ENCODE data around the gene NAGPA. TPM values are rescaled to one million over a fixed set of nuclear protein-coding genes. Genes with fewer than 3 reads are reported as not detected.

Gene NAGPA
- total and polyA plus RNA-seq, 10 of the 15 experiments (the other 5 are each of a cell fraction or from before 2014, with no cell fraction given): 0.03 to 11.6 (median 6.6) TPM

DNA sequence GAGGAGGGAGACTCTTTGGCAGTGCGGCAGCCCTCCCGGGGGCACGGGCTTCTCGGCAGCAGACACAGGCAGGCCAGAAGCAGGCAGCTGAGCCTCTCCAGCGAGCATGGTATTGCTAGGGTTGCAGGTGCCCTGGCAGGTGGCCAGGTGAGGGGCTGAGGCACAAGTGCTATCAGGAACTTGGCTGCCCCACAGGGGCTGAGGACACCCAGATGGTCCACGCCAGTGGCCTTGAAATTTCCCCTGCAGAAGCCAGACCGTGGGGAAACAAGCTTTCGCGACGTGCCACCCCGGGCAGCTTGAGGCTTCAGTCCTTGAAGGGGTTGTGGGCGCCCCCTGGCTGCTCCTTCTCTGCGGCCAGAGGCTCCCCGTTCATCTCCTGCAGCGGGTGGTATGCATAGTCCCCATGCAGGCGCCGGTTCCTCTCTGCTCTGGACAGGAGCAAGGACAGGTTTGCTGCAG, 8.5 kb downstream of the NAGPA start:
- no peak overlapping the region for H2AFZ ChIP-seq (ENCODE audit: control insufficient read depth, low read depth, low read length)
- CTCF ChIA-PET: no interaction called here

DNA sequence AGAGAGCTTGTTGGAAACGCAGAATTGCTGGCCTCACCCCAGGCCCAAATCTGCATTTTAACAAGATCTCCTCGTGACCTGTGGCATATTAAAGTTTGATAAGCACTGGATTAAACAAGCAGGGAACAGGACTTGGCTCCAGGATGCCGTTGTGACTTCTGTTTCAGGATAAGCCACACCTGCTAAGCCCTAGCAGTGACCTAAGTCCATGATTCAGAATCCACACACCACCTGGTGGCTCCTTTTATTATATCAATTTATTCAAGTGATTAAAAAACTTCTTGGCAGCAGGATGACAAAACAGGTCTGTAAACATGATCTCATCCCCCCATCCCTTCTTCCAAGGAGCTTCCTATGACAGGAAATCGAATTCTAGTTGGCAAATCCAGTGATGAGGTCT, 9.1 kb downstream of the NAGPA start:
- Histone ChIP-seq H3K4me1 (ENCODE audit: control insufficient read depth, insufficient read depth, low read length) (no peaks in the 10 kb centered on the region), H4K20me1 (ENCODE audit: control insufficient read depth, insufficient read depth) (no peaks in the 10 kb centered on the region), H3K36me3 (ENCODE audit: control insufficient read depth in 2 of 2, insufficient read depth in 2 of 2, low read length in 1 of 2) (no peaks in the 10 kb centered on the region), H3K9me3 (replicated peaks; ENCODE audit: control insufficient read depth, insufficient read depth, low read length) (no peaks in the 10 kb centered on the region), H3K27ac (ENCODE audit: control insufficient read depth, insufficient read depth) (no peak overlapping the region), H2AFZ (ENCODE audit: control insufficient read depth, low read depth, low read length) (no peak overlapping the region), H3K4me3 (no peak overlapping the region), H3K4me2 (ENCODE audit: control insufficient read depth, insufficient read depth) (no peak overlapping the region), H3K9ac (ENCODE audit: control insufficient read depth, insufficient read depth, low read length) (no peak overlapping the region), H3K27me3 (replicated peaks in 1 of 2; ENCODE audit: control insufficient read depth in 2 of 2, insufficient read depth in 2 of 2, low read length in 1 of 2) (no peaks in the 10 kb centered on the region), H3K79me2 (ENCODE audit: control insufficient read depth, insufficient read depth, low read length) (no peaks in the 10 kb centered on the region)
- DNase-seq (ENCODE audit: low read depth, low spot score) (no peak), FAIRE-seq (no peak), ATAC-seq (no peak)
- ChIA-PET RAD21 (ENCODE audit: unreplicated experiment) (no interaction called here), POLR2A (no interaction called here), CTCF (no interaction called here), SMC1A (ENCODE audit: uncharacterized antibody, unreplicated experiment) (no interaction called here)
- in situ Hi-C loops (cut with MboI) (no loop called here), intact Hi-C loops (cut with micrococcal nuclease; ENCODE audit: unreplicated experiment) (no loop called here)
- 36% methylated on average over 4 of the region's 4 CpGs for WGBS (ENCODE audit: insufficient coverage, insufficient replicate concordance, low lambda C conversion rate, missing lambda C conversion rate)
- BruUV-seq (replicated peaks): no TSS peak
- TF ChIP-seq, protein P1, sequence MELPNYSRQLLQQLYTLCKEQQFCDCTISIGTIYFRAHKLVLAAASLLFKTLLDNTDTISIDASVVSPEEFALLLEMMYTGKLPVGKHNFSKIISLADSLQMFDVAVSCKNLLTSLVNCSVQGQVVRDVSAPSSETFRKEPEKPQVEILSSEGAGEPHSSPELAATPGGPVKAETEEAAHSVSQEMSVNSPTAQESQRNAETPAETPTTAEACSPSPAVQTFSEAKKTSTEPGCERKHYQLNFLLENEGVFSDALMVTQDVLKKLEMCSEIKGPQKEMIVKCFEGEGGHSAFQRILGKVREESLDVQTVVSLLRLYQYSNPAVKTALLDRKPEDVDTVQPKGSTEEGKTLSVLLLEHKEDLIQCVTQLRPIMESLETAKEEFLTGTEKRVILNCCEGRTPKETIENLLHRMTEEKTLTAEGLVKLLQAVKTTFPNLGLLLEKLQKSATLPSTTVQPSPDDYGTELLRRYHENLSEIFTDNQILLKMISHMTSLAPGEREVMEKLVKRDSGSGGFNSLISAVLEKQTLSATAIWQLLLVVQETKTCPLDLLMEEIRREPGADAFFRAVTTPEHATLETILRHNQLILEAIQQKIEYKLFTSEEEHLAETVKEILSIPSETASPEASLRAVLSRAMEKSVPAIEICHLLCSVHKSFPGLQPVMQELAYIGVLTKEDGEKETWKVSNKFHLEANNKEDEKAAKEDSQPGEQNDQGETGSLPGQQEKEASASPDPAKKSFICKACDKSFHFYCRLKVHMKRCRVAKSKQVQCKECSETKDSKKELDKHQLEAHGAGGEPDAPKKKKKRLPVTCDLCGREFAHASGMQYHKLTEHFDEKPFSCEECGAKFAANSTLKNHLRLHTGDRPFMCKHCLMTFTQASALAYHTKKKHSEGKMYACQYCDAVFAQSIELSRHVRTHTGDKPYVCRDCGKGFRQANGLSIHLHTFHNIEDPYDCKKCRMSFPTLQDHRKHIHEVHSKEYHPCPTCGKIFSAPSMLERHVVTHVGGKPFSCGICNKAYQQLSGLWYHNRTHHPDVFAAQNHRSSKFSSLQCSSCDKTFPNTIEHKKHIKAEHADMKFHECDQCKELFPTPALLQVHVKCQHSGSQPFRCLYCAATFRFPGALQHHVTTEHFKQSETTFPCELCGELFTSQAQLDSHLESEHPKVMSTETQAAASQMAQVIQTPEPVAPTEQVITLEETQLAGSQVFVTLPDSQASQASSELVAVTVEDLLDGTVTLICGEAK (IDR thresholded peaks at IDR 0.05; ENCODE audit: borderline replicate concordance): no peak
- TF ChIP-seq RBBP5 (conservative IDR thresholded peaks at IDR 0.05): no peak
- no peak for TF ChIP-seq BMI1 (IDR thresholded peaks at IDR 0.05; ENCODE audit: borderline replicate concordance)
- no peak for TF ChIP-seq ZZZ3 (IDR thresholded peaks at IDR 0.05; ENCODE audit: control insufficient read depth, insufficient read length, low read depth)
- TF ChIP-seq, protein P2, sequence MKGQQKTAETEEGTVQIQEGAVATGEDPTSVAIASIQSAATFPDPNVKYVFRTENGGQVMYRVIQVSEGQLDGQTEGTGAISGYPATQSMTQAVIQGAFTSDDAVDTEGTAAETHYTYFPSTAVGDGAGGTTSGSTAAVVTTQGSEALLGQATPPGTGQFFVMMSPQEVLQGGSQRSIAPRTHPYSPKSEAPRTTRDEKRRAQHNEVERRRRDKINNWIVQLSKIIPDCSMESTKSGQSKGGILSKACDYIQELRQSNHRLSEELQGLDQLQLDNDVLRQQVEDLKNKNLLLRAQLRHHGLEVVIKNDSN (IDR thresholded peaks at IDR 0.05; ENCODE audit: borderline replicate concordance, extremely low read length, insufficient read depth, low read depth, low read length): no peak
- TF ChIP-seq RCOR1 (conservative IDR thresholded peaks at IDR 0.05; ENCODE audit: low read depth, low read length): no peak
- no peak for TF ChIP-seq YY1 (IDR thresholded peaks at IDR 0.05; ENCODE audit: low read depth, low read length)
- no peak for TF ChIP-seq POLR2A (IDR thresholded peaks at IDR 0.05; ENCODE audit: low read depth, low read length)

More for the DNA sequence above, 8.5 kb downstream of the NAGPA start:
- Histone ChIP-seq H3K27me3 (replicated peaks in 1 of 2; ENCODE audit: control insufficient read depth in 2 of 2, insufficient read depth in 2 of 2, low read length in 1 of 2) (no peaks in the 10 kb centered on the region), H3K4me3 (no peak overlapping the region), H4K20me1 (ENCODE audit: control insufficient read depth, insufficient read depth) (no peaks in the 10 kb centered on the region), H3K79me2 (ENCODE audit: control insufficient read depth, insufficient read depth, low read length) (no peaks in the 10 kb centered on the region), H3K9me3 (replicated peaks; ENCODE audit: control insufficient read depth, insufficient read depth, low read length) (no peaks in the 10 kb centered on the region), H3K4me1 (ENCODE audit: control insufficient read depth, insufficient read depth, low read length) (no peaks in the 10 kb centered on the region), H3K27ac (ENCODE audit: control insufficient read depth, insufficient read depth) (no peak overlapping the region), H3K36me3 (ENCODE audit: control insufficient read depth in 2 of 2, insufficient read depth in 2 of 2, low read length in 1 of 2) (no peaks in the 10 kb centered on the region), H3K9ac (ENCODE audit: control insufficient read depth, insufficient read depth, low read length) (no peak overlapping the region), H3K4me2 (ENCODE audit: control insufficient read depth, insufficient read depth) (no peak overlapping the region)
- ChIA-PET SMC1A (ENCODE audit: uncharacterized antibody, unreplicated experiment) (interaction anchor here (0.6 kb wide), 1 partner anchor 15 kb away, joined by 3 read pairs; no protein-coding TSS in a partner anchor), RAD21 (ENCODE audit: unreplicated experiment) (no interaction called here), POLR2A (no interaction called here)
- DNase-seq (ENCODE audit: low read depth, low spot score) (no peak), ATAC-seq (peak; percentile 28; the same call in 1 of the 3 replicates), FAIRE-seq (no peak)
- intact Hi-C loops (cut with micrococcal nuclease; ENCODE audit: unreplicated experiment) (no loop called here), in situ Hi-C loops (cut with MboI) (no loop called here)
- TF ChIP-seq, protein P3, sequence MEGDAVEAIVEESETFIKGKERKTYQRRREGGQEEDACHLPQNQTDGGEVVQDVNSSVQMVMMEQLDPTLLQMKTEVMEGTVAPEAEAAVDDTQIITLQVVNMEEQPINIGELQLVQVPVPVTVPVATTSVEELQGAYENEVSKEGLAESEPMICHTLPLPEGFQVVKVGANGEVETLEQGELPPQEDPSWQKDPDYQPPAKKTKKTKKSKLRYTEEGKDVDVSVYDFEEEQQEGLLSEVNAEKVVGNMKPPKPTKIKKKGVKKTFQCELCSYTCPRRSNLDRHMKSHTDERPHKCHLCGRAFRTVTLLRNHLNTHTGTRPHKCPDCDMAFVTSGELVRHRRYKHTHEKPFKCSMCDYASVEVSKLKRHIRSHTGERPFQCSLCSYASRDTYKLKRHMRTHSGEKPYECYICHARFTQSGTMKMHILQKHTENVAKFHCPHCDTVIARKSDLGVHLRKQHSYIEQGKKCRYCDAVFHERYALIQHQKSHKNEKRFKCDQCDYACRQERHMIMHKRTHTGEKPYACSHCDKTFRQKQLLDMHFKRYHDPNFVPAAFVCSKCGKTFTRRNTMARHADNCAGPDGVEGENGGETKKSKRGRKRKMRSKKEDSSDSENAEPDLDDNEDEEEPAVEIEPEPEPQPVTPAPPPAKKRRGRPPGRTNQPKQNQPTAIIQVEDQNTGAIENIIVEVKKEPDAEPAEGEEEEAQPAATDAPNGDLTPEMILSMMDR (IDR thresholded peaks at IDR 0.05 in 2 of 3, conservative IDR thresholded peaks at IDR 0.05 in 1 of 3; ENCODE audit: control insufficient read depth in 2 of 3, extremely low read depth in 1 of 3, insufficient read depth in 1 of 3, low read depth in 3 of 3, low read length in 3 of 3): peak; percentile 8 to 29 (median 18); a peak in 2 of 6 replicates
- TF ChIP-seq ZNF622 (IDR thresholded peaks at IDR 0.05): no peak
- 70% methylated on average over 17 of the region's 17 CpGs for WGBS (ENCODE audit: insufficient coverage, insufficient replicate concordance, low lambda C conversion rate, missing lambda C conversion rate)
- BruUV-seq (replicated peaks): no TSS peak

All from GM12878 (cell line).